K562 (cell line): Measurements from ENCODE around the gene PRDM2. TPM values are rescaled to one million over a fixed set of nuclear protein-coding genes. Genes with fewer than 3 reads are reported as not detected.

ENCODE experiments used
- ATAC-seq: fragments of 200-7000 bp; cut with Tn5 transposase; 3 replicates; pipeline ENCODE4 v1.9.1; 2020; ENCODE audit warnings: moderate library complexity
- BruUV-seq: library from RNA; stranded (reverse); fragments of 400-500 nt; replicated peaks from 2 replicates; lab custom pipeline; 2021; lab: Mats Ljungman, UMichigan
- CTCF ChIA-PET: fragments of 300-600 bp; formaldehyde crosslinking; extraction: SDS; loops from one replicate; lab custom pipeline; 2021; ENCODE audit warnings: low intra/inter-chr PET ratio; lab: Yijun Ruan, JAX
- POLR2A ChIA-PET: fragments of 300-600, 350-650 bp; sonication (Branson Sonifier 250); formaldehyde crosslinking; extraction: SDS; loops from one replicate; lab custom pipeline; 2021; ENCODE audit warnings: antibody characterized with exemption, inconsistent platforms; lab: Yijun Ruan, JAX
- DNase-seq, 4 experiments: peaks; one replicate each; pipeline versions ENCODE4 v3.0.0 to v3.0.0-alpha.2; 2011 to 2018; ENCODE audit warnings: low spot score in 3 of 4, mixed read lengths in 3 of 4; ENCODE audit errors: extremely low read depth in 1 of 4
- FAIRE-seq: peaks from 2 replicates; lab custom pipeline; 2011; peaks lifted over from hg19 to GRCh38; lab: Jason Lieb, UNC
- H2AFZ ChIP-seq: 2 replicates; pipeline ENCODE4 v1.6.0; 2011; ENCODE audit warnings: low read depth, low read length, control low read depth, inconsistent platforms
- H3K27ac ChIP-seq: fragments of 200-600 bp; 3 replicates; pipeline ENCODE4 v1.8.0; 2011; ENCODE audit warnings: low read depth, mild to moderate bottlenecking, control low read depth, inconsistent platforms, low read length, moderate library complexity, mixed read lengths; ENCODE audit errors: extremely low read depth
- H3K27me3 ChIP-seq, 2 experiments: fragments of 300-600 bp in 1 of 2; 2 replicates in 1 of 2; 3 replicates in 1 of 2; pipeline versions ENCODE4 v1.6.0 to v1.8.0; 2011; ENCODE audit warnings: inconsistent platforms in 2 of 2, low read length in 2 of 2, mild to moderate bottlenecking in 1 of 2, mixed read lengths in 1 of 2, moderate library complexity in 1 of 2; ENCODE audit not compliant: control insufficient read depth in 2 of 2, insufficient read depth in 2 of 2
- H3K36me3 ChIP-seq: fragments of 300-600 bp; 3 replicates; pipeline ENCODE4 v1.8.0; 2011; ENCODE audit warnings: mild to moderate bottlenecking, low read length, inconsistent platforms; ENCODE audit not compliant: control insufficient read depth, insufficient read depth
- H3K4me1 ChIP-seq, 2 experiments: fragments of 200-600 bp in 1 of 2; replicated peaks in 1 of 2; 2 replicates in 1 of 2; 3 replicates in 1 of 2; pipeline versions ENCODE4 v1.5.1 to v1.8.0; 2011; ENCODE audit warnings: inconsistent platforms in 2 of 2, low read length in 2 of 2, mild to moderate bottlenecking in 1 of 2, mixed read lengths in 1 of 2, moderate library complexity in 1 of 2; ENCODE audit not compliant: control insufficient read depth in 2 of 2, insufficient read depth in 2 of 2
- H3K4me2 ChIP-seq: 2 replicates; pipeline ENCODE4 v1.6.1; 2011; ENCODE audit warnings: low read length, control low read depth, inconsistent platforms, mixed read lengths; ENCODE audit not compliant: insufficient read depth
- H3K4me3 ChIP-seq: fragments of 200-600 bp; sonication (generic), shearing (Covaris generic); 2 replicates; pipeline ENCODE4 v1.5.1; 2016; ENCODE audit warnings: control low read depth, inconsistent platforms
- H3K79me2 ChIP-seq: fragments of 200-600 bp; 3 replicates; pipeline ENCODE4 v1.8.0; 2011; ENCODE audit warnings: low read length, inconsistent platforms; ENCODE audit not compliant: control insufficient read depth, insufficient read depth
- H3K9ac ChIP-seq, 2 experiments: 2 replicates each; pipeline versions ENCODE4 v1.6.0 to v1.6.1; 2011; ENCODE audit warnings: low read depth in 2 of 2, low read length in 2 of 2, control low read depth in 1 of 2, inconsistent platforms in 1 of 2, mild to moderate bottlenecking in 1 of 2, mixed read lengths in 1 of 2; ENCODE audit not compliant: insufficient read depth in 1 of 2
- H3K9me1 ChIP-seq: one replicate; pipeline ENCODE4 v1.6.0; 2011; ENCODE audit warnings: inconsistent platforms, mild to moderate bottlenecking, low read length, moderate library complexity; ENCODE audit not compliant: control insufficient read depth, insufficient read depth
- H3K9me3 ChIP-seq: replicated peaks from 2 replicates; pipeline ENCODE4 v1.5.1; 2011; ENCODE audit warnings: low read depth, low read length, inconsistent platforms; ENCODE audit not compliant: control insufficient read depth, insufficient read depth
- H4K20me1 ChIP-seq: replicated peaks from 2 replicates; pipeline ENCODE4 v1.6.1; 2011; ENCODE audit warnings: low read length, inconsistent platforms, mixed read lengths; ENCODE audit not compliant: control insufficient read depth, insufficient read depth
- MTA2 ChIP-seq: fragments of 450-650 bp; IDR thresholded peaks from 2 replicates; pipeline ENCODE4 v1.6.1; 2016; ENCODE audit warnings: low read depth
- POLR2A ChIP-seq: fragments of 450-650 bp; conservative IDR thresholded peaks from 2 replicates; pipeline ENCODE4 v1.6.1; 2016
- RFX5 ChIP-seq: IDR thresholded peaks from 2 replicates; pipeline ENCODE4 v1.6.1; 2011; ENCODE audit warnings: low read depth, mild to moderate bottlenecking, improper control_type of control experiment, low read length
- TAF7 ChIP-seq: fragments of 450-650 bp; IDR thresholded peaks from 2 replicates; pipeline ENCODE4 v1.6.1; 2016; ENCODE audit warnings: missing genetic modification characterization, missing compliant biosample characterization
- ZC3H8 ChIP-seq: fragments of 450-650 bp; IDR thresholded peaks from 2 replicates; pipeline ENCODE4 v1.6.1; 2017
- ZNF785 ChIP-seq: fragments of 250-450 bp; sonication (Bioruptor Pico); IDR thresholded peaks from 2 replicates; pipeline ENCODE4 v1.4.0; 2020; ENCODE audit warnings: mild to moderate bottlenecking
- WGBS: fragments of 100-300 bp; shearing (Covaris generic); methylation state at CpG from one replicate; pipeline ENCODE4 v1.1.6; 2016; ENCODE audit warnings: low coverage, mixed read lengths; ENCODE audit not compliant: insufficient coverage; ENCODE audit errors: missing lambda C conversion rate; 5-methylcytosine and 5-hydroxymethylcytosine counted together
- in situ Hi-C: fragments of 300-500 bp; cut with MboI; formaldehyde crosslinking; loops from 4 replicates; pipeline ENCODE4 v1.15.0; 2018; ENCODE audit warnings: inconsistent platforms, mixed read lengths
- intact Hi-C: fragments of 100-400 bp; cut with micrococcal nuclease; formaldehyde crosslinking; loops from 2 replicates; pipeline ENCODE4 v1.14.2; 2022
- polyA plus RNA-seq, 8 experiments: library from polyadenylated mRNA; depleted of rRNA in 4 of 8; stranded (reverse) in 5 of 8; unstranded in 3 of 8; fragments of >200 nt; fragmentation: Nextera tagmentation in 2 of 8; fragmentation: Illumina TruSeq in 1 of 8; extraction: Ambion mirVana in 2 of 8; extraction: Trizol in 1 of 8; gene quantifications; 2 replicates each; pipeline versions ENCODE4 v1.2.1 to v1.2.3, GENCODE V29; 2011 to 2014; ENCODE audit warnings: inconsistent platforms in 1 of 8, missing spikeins in 1 of 8
- total RNA-seq, 7 experiments: library from RNA; depleted of rRNA in 6 of 7; stranded (reverse); fragments of >200 nt in 6 of 7; fragmentation: Illumina TruSeq in 2 of 7; extraction: Trizol in 2 of 7; gene quantifications; 2 replicates each; pipeline versions ENCODE4 v1.2.1 to v1.2.3, GENCODE V29; 2011 to 2021; ENCODE audit warnings: low replicate concordance in 1 of 7
- TF ChIP-seq, protein P1 (sequence below): fragments of 250-450 bp; sonication (Bioruptor Pico); IDR thresholded peaks from 2 replicates; pipeline ENCODE4 v1.9.0; 2021; ENCODE audit warnings: mild to moderate bottlenecking, inconsistent platforms
- TF ChIP-seq, protein P2 (sequence below), 3 experiments: IDR thresholded peaks in 2 of 3; conservative IDR thresholded peaks in 1 of 3; 2 replicates each; pipeline ENCODE4 v1.5.1; 2011 to 2012; ENCODE audit warnings: low read length in 3 of 3, mild to moderate bottlenecking in 3 of 3, control low read depth in 2 of 3, improper control_type of control experiment in 1 of 3, inconsistent platforms in 1 of 3, low read depth in 1 of 3, mixed read lengths in 1 of 3, moderate library complexity in 1 of 3; ENCODE audit not compliant: insufficient read depth in 2 of 3
- TF ChIP-seq, protein P3 (sequence below): sonication (generic); formaldehyde crosslinking; IDR thresholded peaks from 2 replicates; pipeline ENCODE4 v1.8.1; 2022; ENCODE audit warnings: missing genetic modification reagents
- TF ChIP-seq, protein P4 (sequence below): fragments of 450-650 bp; formaldehyde crosslinking; IDR thresholded peaks from 2 replicates; pipeline ENCODE4 v1.4.0; 2020; ENCODE audit warnings: mild to moderate bottlenecking, moderate library complexity
- TF ChIP-seq, protein P5 (sequence below): sonication (generic); formaldehyde crosslinking; IDR thresholded peaks from 2 replicates; pipeline ENCODE4 v1.8.1; 2023; ENCODE audit warnings: mild to moderate bottlenecking, missing genetic modification reagents
- TF ChIP-seq, protein P6 (sequence below): fragments of 250-450 bp; sonication (Bioruptor Pico); IDR thresholded peaks from 2 replicates; pipeline ENCODE4 v1.5.0; 2021

Gene PRDM2
- total and polyA plus RNA-seq, 9 of the 15 experiments (the other 6 are each of a cell fraction or from before 2014, with no cell fraction given): 5.4 to 27.6 (median 12.5) TPM

DNA sequence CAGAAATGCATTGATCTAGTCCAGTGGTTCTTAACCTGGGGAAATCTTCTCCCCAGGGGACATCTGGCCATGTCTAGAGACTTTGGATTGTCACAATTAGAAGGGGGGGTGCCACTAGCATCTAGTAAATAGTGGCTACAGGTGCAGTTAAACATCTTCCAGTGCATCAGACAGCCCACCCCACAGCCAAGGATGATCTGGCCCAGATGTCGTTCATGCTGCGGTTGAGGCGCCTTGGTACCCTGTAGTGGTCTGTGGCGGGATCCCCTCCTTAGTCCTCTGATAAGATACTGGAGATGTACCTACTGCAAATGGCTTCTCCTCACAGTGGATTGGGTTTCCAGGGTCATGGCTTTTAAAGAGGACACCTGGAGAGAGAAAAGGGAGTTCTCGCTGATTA, 69.8 kb downstream of the PRDM2 start:
- ChIA-PET CTCF (no interaction called here), POLR2A (interaction anchor here (1.1 kb wide), 1 partner anchor 9 kb away, joined by 5 read pairs; no protein-coding TSS in a partner anchor)
- intact Hi-C loops (no loop called here), in situ Hi-C loops (no loop called here)
- Histone ChIP-seq H3K9me1 (no peaks in the 10 kb centered on the region), H3K4me2 (no peak overlapping the region), H3K79me2 (peaks cover 75% of the 10 kb centered on the region), H3K36me3 (peaks cover 15% of the 10 kb centered on the region; the same call in 2 of the 3 replicates), H3K27ac (no peak overlapping the region), H3K4me1 (peaks cover 0 to 4% of the 10 kb centered on the region in 2 experiments; a peak in 2 of 5 replicates), H3K9ac (no peak overlapping the region), H3K9me3 (no peaks in the 10 kb centered on the region), H4K20me1 (peaks cover 27% of the 10 kb centered on the region), H3K4me3 (no peak overlapping the region), H3K27me3 (no peaks in the 10 kb centered on the region), H2AFZ (no peak overlapping the region)
- ATAC-seq: no peak
- WGBS: 92% methylated on average over 5 of the region's 5 CpGs
- BruUV-seq: no TSS peak
- DNase-seq: no peak
- no peak for FAIRE-seq
- TF ChIP-seq RFX5: no peak
- TF ChIP-seq, protein P1, sequence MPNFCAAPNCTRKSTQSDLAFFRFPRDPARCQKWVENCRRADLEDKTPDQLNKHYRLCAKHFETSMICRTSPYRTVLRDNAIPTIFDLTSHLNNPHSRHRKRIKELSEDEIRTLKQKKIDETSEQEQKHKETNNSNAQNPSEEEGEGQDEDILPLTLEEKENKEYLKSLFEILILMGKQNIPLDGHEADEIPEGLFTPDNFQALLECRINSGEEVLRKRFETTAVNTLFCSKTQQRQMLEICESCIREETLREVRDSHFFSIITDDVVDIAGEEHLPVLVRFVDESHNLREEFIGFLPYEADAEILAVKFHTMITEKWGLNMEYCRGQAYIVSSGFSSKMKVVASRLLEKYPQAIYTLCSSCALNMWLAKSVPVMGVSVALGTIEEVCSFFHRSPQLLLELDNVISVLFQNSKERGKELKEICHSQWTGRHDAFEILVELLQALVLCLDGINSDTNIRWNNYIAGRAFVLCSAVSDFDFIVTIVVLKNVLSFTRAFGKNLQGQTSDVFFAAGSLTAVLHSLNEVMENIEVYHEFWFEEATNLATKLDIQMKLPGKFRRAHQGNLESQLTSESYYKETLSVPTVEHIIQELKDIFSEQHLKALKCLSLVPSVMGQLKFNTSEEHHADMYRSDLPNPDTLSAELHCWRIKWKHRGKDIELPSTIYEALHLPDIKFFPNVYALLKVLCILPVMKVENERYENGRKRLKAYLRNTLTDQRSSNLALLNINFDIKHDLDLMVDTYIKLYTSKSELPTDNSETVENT: no peak
- TF ChIP-seq, protein P2, sequence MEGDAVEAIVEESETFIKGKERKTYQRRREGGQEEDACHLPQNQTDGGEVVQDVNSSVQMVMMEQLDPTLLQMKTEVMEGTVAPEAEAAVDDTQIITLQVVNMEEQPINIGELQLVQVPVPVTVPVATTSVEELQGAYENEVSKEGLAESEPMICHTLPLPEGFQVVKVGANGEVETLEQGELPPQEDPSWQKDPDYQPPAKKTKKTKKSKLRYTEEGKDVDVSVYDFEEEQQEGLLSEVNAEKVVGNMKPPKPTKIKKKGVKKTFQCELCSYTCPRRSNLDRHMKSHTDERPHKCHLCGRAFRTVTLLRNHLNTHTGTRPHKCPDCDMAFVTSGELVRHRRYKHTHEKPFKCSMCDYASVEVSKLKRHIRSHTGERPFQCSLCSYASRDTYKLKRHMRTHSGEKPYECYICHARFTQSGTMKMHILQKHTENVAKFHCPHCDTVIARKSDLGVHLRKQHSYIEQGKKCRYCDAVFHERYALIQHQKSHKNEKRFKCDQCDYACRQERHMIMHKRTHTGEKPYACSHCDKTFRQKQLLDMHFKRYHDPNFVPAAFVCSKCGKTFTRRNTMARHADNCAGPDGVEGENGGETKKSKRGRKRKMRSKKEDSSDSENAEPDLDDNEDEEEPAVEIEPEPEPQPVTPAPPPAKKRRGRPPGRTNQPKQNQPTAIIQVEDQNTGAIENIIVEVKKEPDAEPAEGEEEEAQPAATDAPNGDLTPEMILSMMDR (IDR thresholded peaks at IDR 0.05 in 2 of 3, conservative IDR thresholded peaks at IDR 0.05 in 1 of 3; ENCODE audit: insufficient read depth in 2 of 3, low read depth in 1 of 3, low read length in 3 of 3): no peak
- TF ChIP-seq, protein P3, sequence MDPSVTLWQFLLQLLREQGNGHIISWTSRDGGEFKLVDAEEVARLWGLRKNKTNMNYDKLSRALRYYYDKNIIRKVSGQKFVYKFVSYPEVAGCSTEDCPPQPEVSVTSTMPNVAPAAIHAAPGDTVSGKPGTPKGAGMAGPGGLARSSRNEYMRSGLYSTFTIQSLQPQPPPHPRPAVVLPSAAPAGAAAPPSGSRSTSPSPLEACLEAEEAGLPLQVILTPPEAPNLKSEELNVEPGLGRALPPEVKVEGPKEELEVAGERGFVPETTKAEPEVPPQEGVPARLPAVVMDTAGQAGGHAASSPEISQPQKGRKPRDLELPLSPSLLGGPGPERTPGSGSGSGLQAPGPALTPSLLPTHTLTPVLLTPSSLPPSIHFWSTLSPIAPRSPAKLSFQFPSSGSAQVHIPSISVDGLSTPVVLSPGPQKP: no peak
- TF ChIP-seq TAF7 (tag): no peak
- no peak for TF ChIP-seq MTA2
- TF ChIP-seq, protein P4, sequence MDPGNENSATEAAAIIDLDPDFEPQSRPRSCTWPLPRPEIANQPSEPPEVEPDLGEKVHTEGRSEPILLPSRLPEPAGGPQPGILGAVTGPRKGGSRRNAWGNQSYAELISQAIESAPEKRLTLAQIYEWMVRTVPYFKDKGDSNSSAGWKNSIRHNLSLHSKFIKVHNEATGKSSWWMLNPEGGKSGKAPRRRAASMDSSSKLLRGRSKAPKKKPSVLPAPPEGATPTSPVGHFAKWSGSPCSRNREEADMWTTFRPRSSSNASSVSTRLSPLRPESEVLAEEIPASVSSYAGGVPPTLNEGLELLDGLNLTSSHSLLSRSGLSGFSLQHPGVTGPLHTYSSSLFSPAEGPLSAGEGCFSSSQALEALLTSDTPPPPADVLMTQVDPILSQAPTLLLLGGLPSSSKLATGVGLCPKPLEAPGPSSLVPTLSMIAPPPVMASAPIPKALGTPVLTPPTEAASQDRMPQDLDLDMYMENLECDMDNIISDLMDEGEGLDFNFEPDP (CRISPR knock-in tag): no peak
- TF ChIP-seq, protein P5, sequence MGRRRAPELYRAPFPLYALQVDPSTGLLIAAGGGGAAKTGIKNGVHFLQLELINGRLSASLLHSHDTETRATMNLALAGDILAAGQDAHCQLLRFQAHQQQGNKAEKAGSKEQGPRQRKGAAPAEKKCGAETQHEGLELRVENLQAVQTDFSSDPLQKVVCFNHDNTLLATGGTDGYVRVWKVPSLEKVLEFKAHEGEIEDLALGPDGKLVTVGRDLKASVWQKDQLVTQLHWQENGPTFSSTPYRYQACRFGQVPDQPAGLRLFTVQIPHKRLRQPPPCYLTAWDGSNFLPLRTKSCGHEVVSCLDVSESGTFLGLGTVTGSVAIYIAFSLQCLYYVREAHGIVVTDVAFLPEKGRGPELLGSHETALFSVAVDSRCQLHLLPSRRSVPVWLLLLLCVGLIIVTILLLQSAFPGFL (CRISPR knock-in tag): no peak
- TF ChIP-seq, protein P6, sequence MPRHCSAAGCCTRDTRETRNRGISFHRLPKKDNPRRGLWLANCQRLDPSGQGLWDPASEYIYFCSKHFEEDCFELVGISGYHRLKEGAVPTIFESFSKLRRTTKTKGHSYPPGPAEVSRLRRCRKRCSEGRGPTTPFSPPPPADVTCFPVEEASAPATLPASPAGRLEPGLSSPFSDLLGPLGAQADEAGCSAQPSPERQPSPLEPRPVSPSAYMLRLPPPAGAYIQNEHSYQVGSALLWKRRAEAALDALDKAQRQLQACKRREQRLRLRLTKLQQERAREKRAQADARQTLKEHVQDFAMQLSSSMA (CRISPR knock-in tag): no peak
- no peak for TF ChIP-seq ZNF785 (CRISPR knock-in tag)
- TF ChIP-seq ZC3H8: no peak
- TF ChIP-seq POLR2A: no peak
